HCT116 (cell line): ENCODE data around the gene DAGLA. TPM values are rescaled to one million over a fixed set of nuclear protein-coding genes. Genes with fewer than 3 reads are reported as not detected.

Experiments used
- ATAC-seq: fragments of 200-7000 bp; cut with Tn5 transposase; 2 replicates; pipeline ENCODE4 v1.9.1; 2020; ENCODE audit warnings: mild to moderate bottlenecking, moderate library complexity
- BruUV-seq: library from RNA; stranded (reverse); fragments of 400-500 nt; replicated peaks from 2 replicates; lab custom pipeline; 2021; lab: Mats Ljungman, UMichigan
- CTCF ChIA-PET: fragments of 300-600 bp; sonication (Branson Sonifier 250); formaldehyde crosslinking; loops from one replicate; lab custom pipeline; 2021; ENCODE audit warnings: antibody characterized with exemption; lab: Charles Lee
- POLR2A ChIA-PET: fragments of 300-600, 350-600 bp; sonication (Branson Sonifier 250); formaldehyde crosslinking; loops from one replicate; lab custom pipeline; 2021; ENCODE audit warnings: antibody characterized with exemption; lab: Charles Lee
- RAD21 ChIA-PET, 2 experiments: fragments of 300-600 bp; sonication (Branson Sonifier 250); formaldehyde crosslinking; loops; one replicate each; lab custom pipeline; 2023; ENCODE audit warnings: low total read pairs in 2 of 2; ENCODE audit not compliant: uncharacterized antibody in 2 of 2, unreplicated experiment in 2 of 2, low non-redundant PET in 1 of 2; lab: Charles Lee
- DNase-seq: peaks from one replicate; pipeline ENCODE4 v3.0.0-alpha.2; 2010; ENCODE audit warnings: low read depth, low spot score
- H2AFZ ChIP-seq: fragments of 200-600 bp; shearing (Covaris generic), sonication (generic); 2 replicates; pipeline ENCODE4 v1.6.1; 2017; ENCODE audit warnings: low read depth, mixed run types, mixed read lengths, antibody characterized with exemption, low read length; ENCODE audit not compliant: poor library complexity, severe bottlenecking
- H3K27ac ChIP-seq: 2 replicates; pipeline ENCODE4 v1.5.1; 2012; ENCODE audit warnings: low read depth, low read length
- H3K27me3 ChIP-seq: fragments of 200-600 bp; sonication (generic); 2 replicates; pipeline ENCODE4 v1.6.1; 2016; ENCODE audit warnings: mixed run types, low read length, mixed read lengths; ENCODE audit not compliant: insufficient read depth
- H3K36me3 ChIP-seq, 2 experiments: fragments of 200-500 bp in 1 of 2; fragments of 200-600 bp in 1 of 2; sonication (Bioruptor generic) in 1 of 2; sonication (generic) in 1 of 2; 2 replicates each; pipeline versions ENCODE4 v1.5.1 to v1.6.1; 2014 to 2016; ENCODE audit warnings: low read length in 2 of 2, inconsistent platforms in 1 of 2, mixed read lengths in 1 of 2, mixed run types in 1 of 2; ENCODE audit not compliant: insufficient read depth in 2 of 2, control insufficient read depth in 1 of 2
- H3K4me1 ChIP-seq, 2 experiments: fragments of 200-600 bp in 1 of 2; sonication (generic) in 1 of 2; 2 replicates each; pipeline versions ENCODE4 v1.5.1 to v1.6.1; 2012 to 2017; ENCODE audit warnings: low read length in 2 of 2, inconsistent platforms in 1 of 2, mild to moderate bottlenecking in 1 of 2, mixed read lengths in 1 of 2, mixed run types in 1 of 2, moderate library complexity in 1 of 2; ENCODE audit not compliant: insufficient read depth in 2 of 2, control insufficient read depth in 1 of 2
- H3K4me2 ChIP-seq: fragments of 200-600 bp; sonication (generic); 2 replicates; pipeline ENCODE4 v1.6.1; 2017; ENCODE audit warnings: mixed run types, low read length, mixed read lengths
- H3K4me3 ChIP-seq, 2 experiments: fragments of 200-600 bp in 1 of 2; sonication (generic) in 1 of 2; replicated peaks in 1 of 2; 2 replicates each; pipeline ENCODE4 v1.5.1; 2011 to 2016; ENCODE audit warnings: low read length in 2 of 2, control low read depth in 1 of 2, low read depth in 1 of 2, mild to moderate bottlenecking in 1 of 2, mixed read lengths in 1 of 2, mixed run types in 1 of 2
- H3K79me2 ChIP-seq: fragments of 200-600 bp; sonication (generic); 2 replicates; pipeline ENCODE4 v1.6.1; 2017; ENCODE audit warnings: mild to moderate bottlenecking, mixed run types, low read length, moderate library complexity, mixed read lengths; ENCODE audit not compliant: insufficient read depth
- H3K9ac ChIP-seq: fragments of 200-600 bp; sonication (generic); 2 replicates; pipeline ENCODE4 v1.6.1; 2016; ENCODE audit warnings: low read length, mixed read lengths
- H3K9me2 ChIP-seq: fragments of 200-600 bp; sonication (generic), shearing (Covaris generic); 2 replicates; pipeline ENCODE4 v1.6.1; 2017; ENCODE audit warnings: mixed run types, mild to moderate bottlenecking, moderate library complexity; ENCODE audit not compliant: insufficient read depth
- H3K9me3 ChIP-seq, 2 experiments: fragments of 200-500 bp in 1 of 2; fragments of 200-600 bp in 1 of 2; sonication (Bioruptor generic) in 1 of 2; sonication (generic) in 1 of 2; 2 replicates each; pipeline ENCODE4 v1.6.1; 2014 to 2017; ENCODE audit warnings: low read length in 2 of 2, mixed read lengths in 2 of 2, inconsistent platforms in 1 of 2, low read depth in 1 of 2, mild to moderate bottlenecking in 1 of 2, mixed run types in 1 of 2, moderate library complexity in 1 of 2; ENCODE audit not compliant: control insufficient read depth in 1 of 2, insufficient read depth in 1 of 2
- H4K20me1 ChIP-seq: fragments of 200-600 bp; sonication (generic), shearing (Covaris generic); 2 replicates; pipeline ENCODE4 v1.6.1; 2017; ENCODE audit warnings: mixed run types, mild to moderate bottlenecking, moderate library complexity; ENCODE audit not compliant: insufficient read depth
- CEBPB ChIP-seq: IDR thresholded peaks from 2 replicates; pipeline ENCODE4 v1.6.1; 2012; ENCODE audit warnings: low read depth
- ELF1 ChIP-seq: IDR thresholded peaks from 2 replicates; pipeline ENCODE4 v1.6.1; 2012; ENCODE audit warnings: low read depth, borderline replicate concordance
- EZH2 ChIP-seq: fragments of 200-600 bp; sonication (generic); IDR thresholded peaks from 2 replicates; pipeline ENCODE4 v1.6.1; 2017; ENCODE audit warnings: antibody characterized with exemption, mixed run types
- FOSL1 ChIP-seq: IDR thresholded peaks from 2 replicates; pipeline ENCODE4 v1.6.1; 2012; ENCODE audit warnings: low read depth
- POLR2AphosphoS5 ChIP-seq: IDR thresholded peaks from 2 replicates; pipeline ENCODE4 v1.6.1; 2011; ENCODE audit warnings: mild to moderate bottlenecking, low read depth, low read length, moderate library complexity
- RAD21 ChIP-seq: IDR thresholded peaks from 2 replicates; pipeline ENCODE4 v1.6.1; 2012; ENCODE audit warnings: low read depth, mild to moderate bottlenecking
- intact Hi-C: fragments of 100-400 bp; cut with micrococcal nuclease; formaldehyde crosslinking; loops from 2 replicates; pipeline ENCODE4 v1.10.0; 2022
- total RNA-seq: library from RNA; stranded (reverse); gene quantifications from one replicate; pipeline ENCODE4 v1.2.1, GENCODE V29; 2021; ENCODE audit not compliant: unreplicated experiment
- TF ChIP-seq, protein P1 (sequence below), 3 experiments: fragments of 200-600 bp in 1 of 3; sonication (generic) in 1 of 3; IDR thresholded peaks in 2 of 3; conservative IDR thresholded peaks in 1 of 3; 2 replicates each; pipeline ENCODE4 v1.5.1; 2012 to 2017; ENCODE audit warnings: low read depth in 2 of 3, low read length in 2 of 3, antibody characterized with exemption in 1 of 3, borderline replicate concordance in 1 of 3, control low read depth in 1 of 3, mild to moderate bottlenecking in 1 of 3, mixed read lengths in 1 of 3, mixed run types in 1 of 3, moderate library complexity in 1 of 3; ENCODE audit not compliant: insufficient read depth in 1 of 3
- TF ChIP-seq, protein P2 (sequence below): IDR thresholded peaks from 2 replicates; pipeline ENCODE4 v1.6.1; 2011; ENCODE audit warnings: mild to moderate bottlenecking, low read length, moderate library complexity; ENCODE audit not compliant: insufficient replicate concordance; ENCODE audit errors: extremely low read depth

Gene DAGLA
- total RNA-seq, 1 experiment from 2014 or later, result 2.7 TPM

GRCh38 chr11:61787928-61788491 lies 107.8 kb downstream of the DAGLA start:
- Histone ChIP-seq H3K4me1 (peaks cover 2 to 6% of the 10 kb centered on the region in 2 experiments; a peak in 2 of 4 replicates), H3K9me3 (no peaks in the 10 kb centered on the region), H3K9me2 (no peaks in the 10 kb centered on the region), H4K20me1 (no peaks in the 10 kb centered on the region), H3K4me2 (no peak overlapping the region), H2AFZ (no peak overlapping the region), H3K9ac (no peak overlapping the region), H3K27me3 (no peaks in the 10 kb centered on the region), H3K27ac (no peak overlapping the region), H3K36me3 (peaks cover 18 to 41% of the 10 kb centered on the region in 2 experiments; a peak in 3 of 4 replicates), H3K4me3 (no peak overlapping the region), H3K79me2 (peaks cover 28% of the 10 kb centered on the region)
- peak; percentile 51 for ATAC-seq
- POLR2A ChIA-PET, result interaction anchor here (0.6 to 1.3 kb wide), 3 partner anchors 27 to 179 kb away, joined by 4 to 5 read pairs (median 5); partner anchors contain the start of gene FTH1
- peak; percentile 48 for DNase-seq
- RAD21 ChIA-PET, result interaction anchor here (0.6 to 1.4 kb wide), 4 partner anchors 40 to 320 kb away, joined by 3 to 5 read pairs (median 4); no protein-coding TSS in a partner anchor
- intact Hi-C loops, result loop anchor here (2.0 kb wide), 1 partner anchor 41 kb away; no protein-coding TSS in a partner anchor
- CTCF ChIA-PET, result interaction anchor here (0.7 to 1.9 kb wide), 10 partner anchors 9 to 54 kb away, joined by 3 to 20 read pairs (median 4); partner anchors contain the start of gene FADS1
- TF ChIP-seq FOSL1 (no peak), EZH2 (no peak), RAD21 (peak; percentile 74), ELF1 (no peak), POLR2AphosphoS5 (peak; percentile 48; the same call in 1 of the 2 replicates), CEBPB (no peak)
- TF ChIP-seq, protein P1, sequence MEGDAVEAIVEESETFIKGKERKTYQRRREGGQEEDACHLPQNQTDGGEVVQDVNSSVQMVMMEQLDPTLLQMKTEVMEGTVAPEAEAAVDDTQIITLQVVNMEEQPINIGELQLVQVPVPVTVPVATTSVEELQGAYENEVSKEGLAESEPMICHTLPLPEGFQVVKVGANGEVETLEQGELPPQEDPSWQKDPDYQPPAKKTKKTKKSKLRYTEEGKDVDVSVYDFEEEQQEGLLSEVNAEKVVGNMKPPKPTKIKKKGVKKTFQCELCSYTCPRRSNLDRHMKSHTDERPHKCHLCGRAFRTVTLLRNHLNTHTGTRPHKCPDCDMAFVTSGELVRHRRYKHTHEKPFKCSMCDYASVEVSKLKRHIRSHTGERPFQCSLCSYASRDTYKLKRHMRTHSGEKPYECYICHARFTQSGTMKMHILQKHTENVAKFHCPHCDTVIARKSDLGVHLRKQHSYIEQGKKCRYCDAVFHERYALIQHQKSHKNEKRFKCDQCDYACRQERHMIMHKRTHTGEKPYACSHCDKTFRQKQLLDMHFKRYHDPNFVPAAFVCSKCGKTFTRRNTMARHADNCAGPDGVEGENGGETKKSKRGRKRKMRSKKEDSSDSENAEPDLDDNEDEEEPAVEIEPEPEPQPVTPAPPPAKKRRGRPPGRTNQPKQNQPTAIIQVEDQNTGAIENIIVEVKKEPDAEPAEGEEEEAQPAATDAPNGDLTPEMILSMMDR (IDR thresholded peaks at IDR 0.05 in 2 of 3, conservative IDR thresholded peaks at IDR 0.05 in 1 of 3; ENCODE audit: borderline replicate concordance in 1 of 3, insufficient read depth in 1 of 3, low read depth in 2 of 3, low read length in 2 of 3), result peak; percentile 77 to 97 (median 82)
- TF ChIP-seq, protein P2, sequence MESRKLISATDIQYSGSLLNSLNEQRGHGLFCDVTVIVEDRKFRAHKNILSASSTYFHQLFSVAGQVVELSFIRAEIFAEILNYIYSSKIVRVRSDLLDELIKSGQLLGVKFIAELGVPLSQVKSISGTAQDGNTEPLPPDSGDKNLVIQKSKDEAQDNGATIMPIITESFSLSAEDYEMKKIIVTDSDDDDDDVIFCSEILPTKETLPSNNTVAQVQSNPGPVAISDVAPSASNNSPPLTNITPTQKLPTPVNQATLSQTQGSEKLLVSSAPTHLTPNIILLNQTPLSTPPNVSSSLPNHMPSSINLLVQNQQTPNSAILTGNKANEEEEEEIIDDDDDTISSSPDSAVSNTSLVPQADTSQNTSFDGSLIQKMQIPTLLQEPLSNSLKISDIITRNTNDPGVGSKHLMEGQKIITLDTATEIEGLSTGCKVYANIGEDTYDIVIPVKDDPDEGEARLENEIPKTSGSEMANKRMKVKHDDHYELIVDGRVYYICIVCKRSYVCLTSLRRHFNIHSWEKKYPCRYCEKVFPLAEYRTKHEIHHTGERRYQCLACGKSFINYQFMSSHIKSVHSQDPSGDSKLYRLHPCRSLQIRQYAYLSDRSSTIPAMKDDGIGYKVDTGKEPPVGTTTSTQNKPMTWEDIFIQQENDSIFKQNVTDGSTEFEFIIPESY, result no peak
- BruUV-seq, result no TSS peak
